ENCODE results near the gene PKDCC.

The PKDCC gene

DNA sequence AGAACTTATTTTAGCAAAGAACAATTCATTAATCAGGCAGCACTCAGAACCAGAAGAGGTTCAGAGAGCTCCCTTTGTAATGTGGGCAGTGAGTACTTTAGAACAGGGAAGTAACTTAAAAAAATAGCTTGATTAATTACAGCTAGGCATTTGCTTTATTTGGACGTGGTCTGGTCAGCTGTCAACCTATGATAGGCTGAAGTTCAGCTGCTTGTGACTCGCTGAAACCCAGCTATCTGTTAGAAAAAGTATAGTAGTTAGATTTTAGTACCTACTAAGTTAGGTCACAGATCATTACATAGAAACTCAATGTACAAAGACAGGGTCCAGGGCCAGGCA lies 40.0 kb downstream of the PKDCC start:
- Histone ChIP-seq H2BK5ac (ENCODE audit: low read depth, low read length, poor library complexity) (no peak overlapping the region), H3K9me3 (ENCODE audit: insufficient read depth, low read depth, low read length) (no peaks in the 10 kb centered on the region), H3K4me2 (ENCODE audit: low read length) (no peak overlapping the region), H4K8ac (ENCODE audit: low read depth, low read length) (no peak overlapping the region), H3K4me1 (ENCODE audit: control insufficient read depth in 1 of 2, insufficient read depth in 2 of 2, low read length in 2 of 2) (peaks cover 2 to 5% of the 10 kb centered on the region in 2 experiments), H3K79me1 (ENCODE audit: low read length) (no peaks in the 10 kb centered on the region), H2BK120ac (ENCODE audit: insufficient read depth, low read length, poor library complexity) (no peak overlapping the region), H3K9ac (ENCODE audit: low read length) (no peak overlapping the region), H3K23ac (ENCODE audit: low read length) (no peak overlapping the region), H3K27ac (ENCODE audit: low read depth, low read length) (no peak overlapping the region), H3K36me3 (ENCODE audit: control insufficient read depth in 1 of 2, insufficient read depth in 2 of 2, low read length in 2 of 2) (no peaks in the 10 kb centered on the region), H3K27me3 (ENCODE audit: insufficient read depth, low read length) (no peaks in the 10 kb centered on the region), H3K79me2 (ENCODE audit: control insufficient read depth, insufficient read depth, low read length, poor library complexity) (no peaks in the 10 kb centered on the region), H2AK5ac (ENCODE audit: low read length) (no peak overlapping the region), H3K4me3 (ENCODE audit: low read depth, low read length) (no peak overlapping the region), H3K4ac (ENCODE audit: low read depth, low read length) (no peak overlapping the region), H3K18ac (ENCODE audit: low read length) (no peak overlapping the region), H4K91ac (ENCODE audit: low read depth, low read length) (no peak overlapping the region), H3K14ac (ENCODE audit: low read length) (no peak overlapping the region), H2BK12ac (ENCODE audit: low read length) (no peak overlapping the region), H4K12ac (ENCODE audit: low read depth, low read length) (no peak overlapping the region), H2AFZ (ENCODE audit: insufficient read depth, low read length, poor library complexity) (no peak overlapping the region)
- WGBS (ENCODE audit: extremely low coverage, insufficient coverage, insufficient read length), result no CpG with 5 or more reads among the region's 2 CpGs
- DNase-seq, result no peak

DNA sequence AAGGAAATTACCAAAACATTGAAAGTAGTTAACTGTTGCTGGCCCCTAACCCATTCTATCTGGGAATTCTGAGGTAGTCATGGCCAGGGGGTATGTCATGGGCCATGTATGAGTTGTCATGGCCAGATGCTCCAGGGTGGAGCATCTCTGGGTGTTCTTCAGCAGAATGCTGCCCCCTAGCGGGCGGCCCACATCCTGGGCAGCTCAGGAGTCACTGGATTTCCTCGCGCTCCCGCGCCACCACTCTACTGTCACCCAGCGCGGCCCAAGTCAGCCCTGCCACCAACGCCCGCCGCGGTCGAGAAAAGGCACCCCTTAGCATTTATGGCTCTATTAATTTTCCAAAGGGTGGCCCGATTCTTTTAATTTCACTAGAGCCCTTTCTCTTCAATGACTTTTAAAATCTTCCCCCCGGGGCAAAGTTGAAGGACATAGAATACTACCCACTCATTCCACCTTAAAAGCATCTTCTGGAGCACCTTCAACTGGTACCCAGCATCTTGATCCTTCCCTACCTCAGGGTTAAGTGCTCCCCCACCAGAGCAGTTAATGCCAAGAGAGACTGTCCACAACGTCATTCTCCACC lies 41.6 kb downstream of the PKDCC start:
- no peak overlapping the region for H3K18ac ChIP-seq (ENCODE audit: low read length)
- no peaks in the 10 kb centered on the region for H3K79me2 ChIP-seq (ENCODE audit: control insufficient read depth, insufficient read depth, low read length, poor library complexity)
- no peak overlapping the region for H3K27ac ChIP-seq (ENCODE audit: low read depth, low read length)
- H3K4ac ChIP-seq (ENCODE audit: low read depth, low read length), result no peak overlapping the region
- H3K27me3 ChIP-seq (ENCODE audit: insufficient read depth, low read length), result no peaks in the 10 kb centered on the region
- no peaks in the 10 kb centered on the region for H3K79me1 ChIP-seq (ENCODE audit: low read length)
- no peak overlapping the region for H3K14ac ChIP-seq (ENCODE audit: low read length)
- no peaks in the 10 kb centered on the region for H3K9me3 ChIP-seq (ENCODE audit: insufficient read depth, low read depth, low read length)
- H2BK120ac ChIP-seq (ENCODE audit: insufficient read depth, low read length, poor library complexity), result no peak overlapping the region
- H3K23ac ChIP-seq (ENCODE audit: low read length), result no peak overlapping the region
- H3K4me3 ChIP-seq (ENCODE audit: low read depth, low read length), result no peak overlapping the region
- no peak overlapping the region for H3K9ac ChIP-seq (ENCODE audit: low read length)
- no CpG with 5 or more reads among the region's 16 CpGs for WGBS (ENCODE audit: extremely low coverage, insufficient coverage, insufficient read length)
- no peak overlapping the region for H2AFZ ChIP-seq (ENCODE audit: insufficient read depth, low read length, poor library complexity)
- H3K36me3 ChIP-seq (ENCODE audit: control insufficient read depth in 1 of 2, insufficient read depth in 2 of 2, low read length in 2 of 2), result no peaks in the 10 kb centered on the region
- DNase-seq, result peak; percentile 61 to 75
- H4K91ac ChIP-seq (ENCODE audit: low read depth, low read length), result no peak overlapping the region
- H2BK12ac ChIP-seq (ENCODE audit: low read length), result no peak overlapping the region
- H2BK5ac ChIP-seq (ENCODE audit: low read depth, low read length, poor library complexity), result no peak overlapping the region
- no peak overlapping the region for H3K4me2 ChIP-seq (ENCODE audit: low read length)
- H2AK5ac ChIP-seq (ENCODE audit: low read length), result no peak overlapping the region
- peaks cover 2 to 5% of the 10 kb centered on the region in 2 experiments for H3K4me1 ChIP-seq (ENCODE audit: control insufficient read depth in 1 of 2, insufficient read depth in 2 of 2, low read length in 2 of 2)
- H4K12ac ChIP-seq (ENCODE audit: low read depth, low read length), result no peak overlapping the region
- H4K8ac ChIP-seq (ENCODE audit: low read depth, low read length), result no peak overlapping the region

DNA sequence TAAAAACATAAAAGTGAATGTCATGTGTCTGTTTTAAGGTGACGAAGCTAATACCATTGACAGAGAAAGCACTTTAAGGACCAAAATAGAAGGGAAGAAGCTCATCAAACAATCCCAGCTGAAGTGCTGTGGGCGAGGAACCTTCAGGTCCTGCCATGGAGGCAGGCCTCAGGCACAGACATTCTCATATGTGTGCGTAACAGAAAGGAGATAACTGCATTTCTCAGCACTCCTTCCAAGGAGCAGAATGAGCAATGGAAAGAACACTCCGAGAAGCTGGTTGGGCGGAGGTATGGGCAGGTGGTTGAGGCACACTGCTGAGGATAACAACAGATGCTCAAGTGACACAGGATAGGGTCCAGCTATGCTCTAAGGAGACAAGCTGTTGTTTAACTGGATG lies 42.4 kb downstream of the PKDCC start:
- Histone ChIP-seq H3K79me2 (ENCODE audit: control insufficient read depth, insufficient read depth, low read length, poor library complexity) (no peaks in the 10 kb centered on the region), H3K14ac (ENCODE audit: low read length) (no peak overlapping the region)
- DNase-seq, result peak; percentile 92 to 94

GRCh38 chr2:42091671-42092070 lies 43.9 kb downstream of the PKDCC start:
- H4K91ac ChIP-seq (ENCODE audit: low read depth, low read length), result no peak overlapping the region
- H3K27ac ChIP-seq (ENCODE audit: low read depth, low read length), result no peak overlapping the region
- H3K36me3 ChIP-seq (ENCODE audit: control insufficient read depth in 1 of 2, insufficient read depth in 2 of 2, low read length in 2 of 2), result no peaks in the 10 kb centered on the region
- H3K4ac ChIP-seq (ENCODE audit: low read depth, low read length), result no peak overlapping the region
- no peak overlapping the region for H3K14ac ChIP-seq (ENCODE audit: low read length)
- no peaks in the 10 kb centered on the region for H3K9me3 ChIP-seq (ENCODE audit: insufficient read depth, low read depth, low read length)
- H3K9ac ChIP-seq (ENCODE audit: low read length), result no peak overlapping the region
- H2BK12ac ChIP-seq (ENCODE audit: low read length), result no peak overlapping the region
- H2AFZ ChIP-seq (ENCODE audit: insufficient read depth, low read length, poor library complexity), result no peak overlapping the region
- WGBS (ENCODE audit: extremely low coverage, insufficient coverage, insufficient read length), result no CpG with 5 or more reads among the region's 3 CpGs
- H3K27me3 ChIP-seq (ENCODE audit: insufficient read depth, low read length), result no peaks in the 10 kb centered on the region
- H3K4me3 ChIP-seq (ENCODE audit: low read depth, low read length), result no peak overlapping the region
- H3K4me2 ChIP-seq (ENCODE audit: low read length), result no peak overlapping the region
- H3K4me1 ChIP-seq (ENCODE audit: control insufficient read depth in 1 of 2, insufficient read depth in 2 of 2, low read length in 2 of 2), result peaks cover 2 to 5% of the 10 kb centered on the region in 2 experiments
- no peak overlapping the region for H2BK5ac ChIP-seq (ENCODE audit: low read depth, low read length, poor library complexity)
- H3K79me2 ChIP-seq (ENCODE audit: control insufficient read depth, insufficient read depth, low read length, poor library complexity), result no peaks in the 10 kb centered on the region
- no peak overlapping the region for H4K12ac ChIP-seq (ENCODE audit: low read depth, low read length)
- no peak overlapping the region for H3K18ac ChIP-seq (ENCODE audit: low read length)
- H2AK5ac ChIP-seq (ENCODE audit: low read length), result no peak overlapping the region
- no peak for DNase-seq
- no peak overlapping the region for H4K8ac ChIP-seq (ENCODE audit: low read depth, low read length)
- no peak overlapping the region for H2BK120ac ChIP-seq (ENCODE audit: insufficient read depth, low read length, poor library complexity)
- H3K79me1 ChIP-seq (ENCODE audit: low read length), result no peaks in the 10 kb centered on the region
- H3K23ac ChIP-seq (ENCODE audit: low read length), result no peak overlapping the region

More for the DNA sequence above, 42.4 kb downstream of the PKDCC start:
- Histone ChIP-seq H3K4ac (ENCODE audit: low read depth, low read length) (no peak overlapping the region), H3K27me3 (ENCODE audit: insufficient read depth, low read length) (no peaks in the 10 kb centered on the region), H2AFZ (ENCODE audit: insufficient read depth, low read length, poor library complexity) (no peak overlapping the region), H3K79me1 (ENCODE audit: low read length) (no peaks in the 10 kb centered on the region), H4K91ac (ENCODE audit: low read depth, low read length) (no peak overlapping the region), H3K9me3 (ENCODE audit: insufficient read depth, low read depth, low read length) (no peaks in the 10 kb centered on the region), H2AK5ac (ENCODE audit: low read length) (no peak overlapping the region), H3K23ac (ENCODE audit: low read length) (no peak overlapping the region), H3K4me1 (ENCODE audit: control insufficient read depth in 1 of 2, insufficient read depth in 2 of 2, low read length in 2 of 2) (peaks cover 2 to 5% of the 10 kb centered on the region in 2 experiments), H2BK12ac (ENCODE audit: low read length) (no peak overlapping the region), H4K12ac (ENCODE audit: low read depth, low read length) (no peak overlapping the region), H2BK120ac (ENCODE audit: insufficient read depth, low read length, poor library complexity) (no peak overlapping the region), H3K9ac (ENCODE audit: low read length) (no peak overlapping the region), H2BK5ac (ENCODE audit: low read depth, low read length, poor library complexity) (no peak overlapping the region), H3K4me3 (ENCODE audit: low read depth, low read length) (no peak overlapping the region), H3K18ac (ENCODE audit: low read length) (no peak overlapping the region), H4K8ac (ENCODE audit: low read depth, low read length) (no peak overlapping the region), H3K27ac (ENCODE audit: low read depth, low read length) (no peak overlapping the region), H3K4me2 (ENCODE audit: low read length) (no peak overlapping the region), H3K36me3 (ENCODE audit: control insufficient read depth in 1 of 2, insufficient read depth in 2 of 2, low read length in 2 of 2) (no peaks in the 10 kb centered on the region)
- no CpG with 5 or more reads among the region's 5 CpGs for WGBS (ENCODE audit: extremely low coverage, insufficient coverage, insufficient read length)

Measured in trophoblast cell (in vitro differentiated cells and primary cell).